HG02763 (cell line): ENCODE data around the gene SYNGR3.
A peak's percentile ranks its signal among the peaks of the same experiment; 100 is the strongest.

Experiments
- ATAC-seq: cut with Tn5 transposase; IDR thresholded peaks from one replicate; pipeline ENCODE4 v1.9.1; 2021; ENCODE audit warnings: mild to moderate bottlenecking, moderate library complexity; ENCODE audit not compliant: unreplicated experiment

The SYNGR3 gene

GRCh38 chr16:1975432-1976215 lies 14.1 kb upstream of the SYNGR3 start:
- no peak for ATAC-seq

GRCh38 chr16:1976216-1976520 lies 13.6 kb upstream of the SYNGR3 start:
- no peak for ATAC-seq

- no peak for ATAC-seq
Observed at GRCh38 chr16:1976951-1977874, 12.6 kb upstream of the SYNGR3 start.

- no peak for ATAC-seq
Observed at GRCh38 chr16:1977875-1978268, 11.9 kb upstream of the SYNGR3 start.

- no peak for ATAC-seq
Observed at GRCh38 chr16:1978476-1979120, 11.2 kb upstream of the SYNGR3 start.

GRCh38 chr16:1979271-1980029 lies 10.3 kb upstream of the SYNGR3 start:
- ATAC-seq, result no peak

- no peak for ATAC-seq
Observed at GRCh38 chr16:1980030-1980769, 9.6 kb upstream of the SYNGR3 start.

GRCh38 chr16:1980770-1981087 lies 9.0 kb upstream of the SYNGR3 start:
- no peak for ATAC-seq

- ATAC-seq, result no peak
Observed at GRCh38 chr16:1981398-1981836, 8.4 kb upstream of the SYNGR3 start, which contains the start of gene NOXO1. Gene NOXO1, minus strand, starts transcription at chr16:1981469. Its CDS starts 290 bp downstream, at chr16:1981179.

GRCh38 chr16:1982013-1982433 lies 7.7 kb upstream of the SYNGR3 start:
- no peak for ATAC-seq

- ATAC-seq, result no peak
Observed at GRCh38 chr16:1982991-1983543, 6.7 kb upstream of the SYNGR3 start.

- ATAC-seq, result peak; percentile 81
Observed at GRCh38 chr16:1983544-1984346, 6.0 kb upstream of the SYNGR3 start, which contains the start of gene GFER. Gene GFER, plus strand, starts transcription at chr16:1984193. Its CDS starts 26 bp downstream, at chr16:1984219.

GRCh38 chr16:1984347-1985225 lies 5.2 kb upstream of the SYNGR3 start:
- ATAC-seq, result peak; percentile 3

GRCh38 chr16:1985466-1986150 lies 4.2 kb upstream of the SYNGR3 start:
- no peak for ATAC-seq

- no peak for ATAC-seq
Observed at GRCh38 chr16:1987198-1987597, 2.6 kb upstream of the SYNGR3 start.

GRCh38 chr16:1990101-1990350 lies 256 bp downstream of the SYNGR3 start:
- no peak for ATAC-seq

GRCh38 chr16:1990351-1991134 lies 773 bp downstream of the SYNGR3 start:
- ATAC-seq, result no peak
